Choroid plexus epithelial cell (primary cell): ENCODE measurements around the gene LRRC8C.
A peak's percentile ranks its signal among the peaks of the same experiment; 100 is the strongest.

Source experiments
- DNase-seq: peaks from one replicate; pipeline ENCODE4 v3.0.0-alpha.2; 2010; ENCODE audit warnings: low read depth
- H3K4me3 ChIP-seq: 2 replicates; pipeline ENCODE4 v1.5.1; 2011; ENCODE audit warnings: low read depth, mild to moderate bottlenecking, control low read depth, low read length, moderate library complexity
- TF ChIP-seq, protein P1 (sequence below): conservative IDR thresholded peaks from 2 replicates; pipeline ENCODE4 v1.5.1; 2011; ENCODE audit warnings: low read depth, mild to moderate bottlenecking, control low read depth, inconsistent platforms, low read length, moderate library complexity

LRRC8C gene

GRCh38 chr1:89761338-89761737 is 128.4 kb downstream of the LRRC8C start:
- no peak for DNase-seq
- no peak overlapping the region for H3K4me3 ChIP-seq
- TF ChIP-seq, protein P1, sequence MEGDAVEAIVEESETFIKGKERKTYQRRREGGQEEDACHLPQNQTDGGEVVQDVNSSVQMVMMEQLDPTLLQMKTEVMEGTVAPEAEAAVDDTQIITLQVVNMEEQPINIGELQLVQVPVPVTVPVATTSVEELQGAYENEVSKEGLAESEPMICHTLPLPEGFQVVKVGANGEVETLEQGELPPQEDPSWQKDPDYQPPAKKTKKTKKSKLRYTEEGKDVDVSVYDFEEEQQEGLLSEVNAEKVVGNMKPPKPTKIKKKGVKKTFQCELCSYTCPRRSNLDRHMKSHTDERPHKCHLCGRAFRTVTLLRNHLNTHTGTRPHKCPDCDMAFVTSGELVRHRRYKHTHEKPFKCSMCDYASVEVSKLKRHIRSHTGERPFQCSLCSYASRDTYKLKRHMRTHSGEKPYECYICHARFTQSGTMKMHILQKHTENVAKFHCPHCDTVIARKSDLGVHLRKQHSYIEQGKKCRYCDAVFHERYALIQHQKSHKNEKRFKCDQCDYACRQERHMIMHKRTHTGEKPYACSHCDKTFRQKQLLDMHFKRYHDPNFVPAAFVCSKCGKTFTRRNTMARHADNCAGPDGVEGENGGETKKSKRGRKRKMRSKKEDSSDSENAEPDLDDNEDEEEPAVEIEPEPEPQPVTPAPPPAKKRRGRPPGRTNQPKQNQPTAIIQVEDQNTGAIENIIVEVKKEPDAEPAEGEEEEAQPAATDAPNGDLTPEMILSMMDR: no peak

DNA sequence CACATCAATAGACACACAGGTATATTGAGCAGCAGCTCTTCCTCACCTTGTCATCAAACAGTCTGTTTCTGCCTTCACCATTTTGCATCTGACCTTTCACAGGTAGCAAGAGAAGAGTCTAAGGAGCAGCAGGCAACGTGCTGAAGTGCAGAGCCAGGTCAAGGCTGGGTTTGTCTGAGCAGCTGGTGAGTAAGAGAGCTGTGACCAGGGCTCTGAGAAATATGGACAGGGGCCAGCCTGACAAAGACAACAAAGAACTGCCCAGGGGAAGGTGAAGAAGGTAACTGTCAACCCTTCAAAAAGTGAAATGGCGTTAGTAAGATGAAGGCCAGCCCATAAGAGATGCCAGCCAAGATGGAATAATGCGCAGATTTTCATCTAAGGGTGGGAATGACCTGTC is 129.0 kb downstream of the LRRC8C start:
- no peak overlapping the region for H3K4me3 ChIP-seq
- TF ChIP-seq, protein P1: no peak
- no peak for DNase-seq

- TF ChIP-seq, protein P1: no peak
- DNase-seq: no peak
- peak overlapping the region; percentile 71 for H3K4me3 ChIP-seq
Measured at GRCh38 chr1:89762386-89762778, 129.5 kb downstream of the LRRC8C start.

GRCh38 chr1:89762779-89763648 is 130.1 kb downstream of the LRRC8C start:
- DNase-seq: peak; percentile 89
- H3K4me3 ChIP-seq: peak overlapping the region; percentile 71
- TF ChIP-seq, protein P1: peak; percentile 96

- no peak for DNase-seq
- H3K4me3 ChIP-seq: peak overlapping the region; percentile 71
- TF ChIP-seq, protein P1: no peak
Measured at GRCh38 chr1:89763649-89763986, 130.7 kb downstream of the LRRC8C start.

DNA sequence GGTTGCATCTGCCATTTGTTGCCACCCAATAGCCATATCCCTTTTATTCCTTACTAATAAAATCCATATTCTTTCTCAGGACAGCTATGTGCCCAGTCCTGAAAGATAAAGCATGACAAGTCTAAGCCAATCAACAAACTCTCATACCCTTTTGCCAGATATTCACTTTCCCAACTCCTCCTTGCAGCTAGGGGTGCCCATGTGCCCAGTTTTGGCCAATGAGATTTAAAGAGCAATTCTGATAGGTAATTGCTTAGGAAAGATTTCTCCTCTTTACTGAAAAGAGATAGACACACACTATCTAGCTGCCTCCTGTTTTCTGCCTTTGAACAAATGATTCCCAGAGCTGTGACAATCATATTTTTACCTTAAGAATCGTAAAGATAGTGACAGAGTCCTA is 132.9 kb downstream of the LRRC8C start:
- no peak for DNase-seq
- TF ChIP-seq, protein P1: no peak
- H3K4me3 ChIP-seq: no peak overlapping the region

DNA sequence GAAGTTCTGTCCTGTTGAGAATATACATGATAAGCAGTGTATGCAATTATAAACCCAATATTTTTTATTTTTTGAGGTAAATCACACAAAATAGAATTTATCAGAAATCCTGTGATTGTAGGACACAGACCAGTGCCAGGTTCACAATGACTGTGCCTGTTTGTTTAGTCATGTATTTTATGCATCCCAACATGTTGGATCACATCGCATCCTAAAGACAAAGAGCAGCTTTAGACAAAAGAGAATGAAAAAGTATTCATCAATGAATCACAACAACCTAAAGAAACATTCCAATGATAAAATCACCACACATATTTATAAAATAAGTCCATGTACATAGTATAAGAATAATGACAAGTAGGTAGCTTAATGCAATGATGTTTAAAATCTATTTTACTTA is 134.7 kb downstream of the LRRC8C start:
- H3K4me3 ChIP-seq: no peak overlapping the region
- TF ChIP-seq, protein P1: no peak
- no peak for DNase-seq
